ENCODE results near the gene SFXN3.

- no peak for TF ChIP-seq POLR2AphosphoS5 (IDR thresholded peaks at IDR 0.05; ENCODE audit: low read depth, low read length)
- no peak for TF ChIP-seq TAF1 (IDR thresholded peaks at IDR 0.05; ENCODE audit: borderline replicate concordance, low read depth, low read length)
- TF ChIP-seq POLR2A (IDR thresholded peaks at IDR 0.05; ENCODE audit: low read depth, low read length), result no peak
Measured at GRCh38 chr10:101035916-101036702, 5.1 kb downstream of the SFXN3 start.
